A172 (cell line): Measurements from ENCODE around the gene TLR8. TPM values are rescaled to one million over a fixed set of nuclear protein-coding genes. Genes with fewer than 3 reads are reported as not detected.

Experiments used
- DNase-seq: peaks from one replicate; pipeline ENCODE4 v3.0.0-alpha.2; 2015; ENCODE audit warnings: low spot score
- total RNA-seq: library from RNA; depleted of rRNA; stranded (reverse); fragments of >200 nt; shearing (Covaris generic); gene quantifications from 2 replicates; pipeline ENCODE4 v1.2.3, GENCODE V29; 2014; rRNA removed

Gene TLR8
- total RNA-seq, 1 experiment from 2014 or later = not detected

GRCh38 chrX:12966151-12966550 is 59.7 kb downstream of the TLR8 start:
- DNase-seq = no peak

- DNase-seq = no peak
These were observed 61.5 kb downstream of the TLR8 start for GRCh38 chrX:12967711-12968465.

GRCh38 chrX:12970691-12971202 is 64.3 kb downstream of the TLR8 start:
- no peak for DNase-seq

GRCh38 chrX:12971282-12972003 is 65.0 kb downstream of the TLR8 start:
- no peak for DNase-seq

GRCh38 chrX:12972243-12972642 is 65.8 kb downstream of the TLR8 start:
- no peak for DNase-seq

Other genes with a start within 250 kb of the TLR8 start
- gene PRPS2, start 115.2 kb upstream of the TLR8 start, total RNA-seq = 60.9 and 80.7 TPM in 2 replicates
- gene TLR7, start 39.5 kb upstream of the TLR8 start, total RNA-seq = not detected in 2 replicates
- gene TMSB4X, start 68.5 kb downstream of the TLR8 start, total RNA-seq = 16,491 and 16,946 TPM in 2 replicates
- not detected in 2 replicates for gene FAM9C, start 138.0 kb downstream of the TLR8 start, total RNA-seq